ENCODE measurements around the gene C19orf25.

C19orf25 gene

DNA sequence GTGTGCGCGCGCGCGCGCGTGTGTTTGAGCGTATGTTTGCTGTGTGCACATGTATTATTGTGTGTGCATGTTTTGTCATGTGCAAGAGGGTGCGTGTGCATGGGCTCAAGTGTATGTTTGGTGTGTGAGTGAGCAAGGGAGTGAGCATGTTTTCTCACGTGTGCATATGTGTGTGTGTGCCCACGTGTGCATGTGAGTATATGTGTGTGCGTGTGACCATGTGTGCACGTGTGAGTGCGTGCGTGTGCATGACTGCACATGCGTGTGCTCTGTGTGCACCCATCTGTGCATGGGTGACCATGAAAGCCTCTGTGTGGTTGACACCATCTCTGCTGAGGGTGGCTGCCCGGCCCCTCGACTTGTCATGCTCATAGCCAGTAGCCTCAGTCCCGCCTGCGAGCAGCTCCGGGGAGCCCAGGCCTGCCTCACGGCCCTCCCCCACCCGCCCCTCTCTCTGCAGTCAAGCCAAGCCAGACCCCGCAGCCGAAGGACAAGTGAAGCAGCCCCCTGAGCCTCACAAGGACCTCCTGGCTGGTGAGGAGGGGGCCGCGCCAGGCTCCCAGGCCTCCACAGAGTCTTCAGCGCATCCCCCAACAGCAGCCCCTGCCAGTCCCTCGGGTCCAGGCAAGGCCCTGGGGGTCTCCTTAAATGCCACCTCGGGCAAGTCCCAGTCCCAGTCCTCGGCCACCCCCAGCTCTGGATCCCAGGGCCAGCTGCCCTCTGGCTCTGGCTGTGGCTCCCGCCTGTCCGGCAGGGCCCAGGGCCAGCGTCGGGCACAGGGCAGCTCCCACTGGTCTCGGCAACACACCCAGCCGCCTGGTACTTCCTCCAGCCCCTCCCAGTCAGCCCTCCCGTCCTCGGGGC, 17.9 kb upstream of the C19orf25 start:
- no peak for DNase-seq (ENCODE audit: low read depth in 2 of 2)

- no peak for DNase-seq (ENCODE audit: low read depth in 2 of 2)
Measured at GRCh38 chr19:1495799-1496713, 17.0 kb upstream of the C19orf25 start.

DNA sequence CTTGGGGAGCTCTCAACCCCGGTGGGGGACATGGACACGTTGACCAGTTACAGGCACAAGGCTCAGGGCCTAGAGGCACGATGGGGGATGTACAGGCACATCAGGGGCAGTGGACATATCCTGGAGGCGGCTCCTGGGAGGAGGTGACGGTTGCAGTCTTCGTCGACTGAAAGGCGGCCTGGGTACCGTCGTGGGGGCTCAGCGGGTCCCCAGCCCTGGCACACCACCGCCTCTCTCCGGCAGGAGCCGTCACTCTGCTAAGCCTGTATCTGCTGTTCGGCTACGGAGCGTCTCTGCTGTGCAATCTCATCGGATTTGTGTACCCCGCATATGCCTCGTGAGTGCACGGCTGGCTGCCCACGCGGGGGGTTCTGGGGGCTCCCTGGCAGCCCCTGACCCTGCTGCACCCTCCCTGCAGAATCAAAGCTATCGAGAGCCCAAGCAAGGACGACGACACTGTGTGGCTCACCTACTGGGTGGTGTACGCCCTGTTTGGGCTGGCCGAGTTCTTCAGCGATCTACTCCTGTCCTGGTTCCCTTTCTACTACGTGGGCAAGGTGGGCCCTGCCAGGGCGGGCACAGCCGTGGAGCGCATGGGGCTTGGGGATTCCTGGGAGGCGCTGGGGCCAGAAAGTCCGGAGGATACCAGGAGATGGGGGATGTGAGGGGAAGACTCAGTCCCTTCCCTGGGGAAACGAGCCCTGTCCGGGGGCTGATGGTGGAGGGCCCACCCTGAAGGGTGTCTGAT, 16.2 kb upstream of the C19orf25 start:
- no peak for DNase-seq (ENCODE audit: low read depth in 2 of 2)

DNA sequence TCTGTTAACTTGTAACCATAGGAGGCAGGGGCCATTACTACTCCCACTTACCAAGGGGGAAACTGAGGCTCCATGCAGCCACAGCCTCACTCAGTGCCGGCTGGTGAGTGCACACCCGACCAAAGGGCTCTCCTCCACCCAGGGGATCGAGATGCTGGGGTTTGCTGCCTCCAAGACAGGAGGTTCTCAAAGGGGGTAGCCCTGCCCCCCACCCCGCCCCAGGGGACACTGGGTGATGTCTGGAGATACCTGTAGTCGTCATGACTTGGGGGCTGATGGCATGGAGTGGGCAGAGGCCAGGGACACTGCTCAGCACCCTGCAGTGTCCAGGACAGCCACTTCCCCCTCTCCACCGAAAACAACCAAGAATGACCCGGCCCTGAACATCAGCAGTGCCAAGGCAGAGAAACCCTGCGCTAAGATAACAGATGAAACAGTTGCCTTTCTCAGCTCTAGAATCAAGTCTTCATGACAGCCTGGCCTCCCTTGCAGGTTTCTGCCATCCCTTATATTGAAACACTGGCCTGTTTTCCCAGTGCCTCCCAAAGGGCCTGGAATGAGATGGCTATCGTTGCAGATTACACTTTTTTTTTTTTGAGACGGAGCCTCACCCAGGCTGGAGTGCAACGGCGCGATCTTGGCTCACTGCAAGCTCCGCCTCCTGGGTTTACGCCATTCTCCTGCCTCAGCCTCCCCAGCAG, 15.2 kb upstream of the C19orf25 start:
- no peak for DNase-seq (ENCODE audit: low read depth in 2 of 2)

DNA sequence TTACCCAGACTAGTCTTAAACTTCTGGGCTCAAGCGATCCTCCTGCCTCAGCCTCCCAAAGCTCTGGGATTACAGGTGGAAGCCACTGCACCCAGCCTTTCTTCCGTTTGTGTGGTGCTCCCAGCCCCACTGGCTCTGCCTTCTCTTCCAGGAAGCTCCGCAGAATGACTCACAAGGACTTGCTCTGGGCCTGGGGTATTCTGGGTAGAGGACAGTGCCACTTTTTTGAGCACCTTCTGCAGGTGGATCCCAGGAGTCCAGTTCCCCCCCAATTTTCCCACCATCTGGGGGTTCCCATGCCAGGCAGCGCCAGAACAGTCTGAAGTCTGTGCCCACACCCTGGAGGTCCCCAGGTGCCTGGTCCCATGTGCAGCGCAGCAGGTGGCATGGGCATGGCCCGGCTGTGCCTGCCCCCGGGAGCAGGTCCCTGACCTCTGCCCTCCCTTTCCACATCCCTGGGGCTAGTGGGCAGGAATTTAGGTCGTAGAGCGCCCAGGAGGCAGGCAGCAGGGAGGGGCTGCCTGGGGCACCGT, 13.5 kb upstream of the C19orf25 start:
- DNase-seq (ENCODE audit: low read depth in 2 of 2), result no peak

DNA sequence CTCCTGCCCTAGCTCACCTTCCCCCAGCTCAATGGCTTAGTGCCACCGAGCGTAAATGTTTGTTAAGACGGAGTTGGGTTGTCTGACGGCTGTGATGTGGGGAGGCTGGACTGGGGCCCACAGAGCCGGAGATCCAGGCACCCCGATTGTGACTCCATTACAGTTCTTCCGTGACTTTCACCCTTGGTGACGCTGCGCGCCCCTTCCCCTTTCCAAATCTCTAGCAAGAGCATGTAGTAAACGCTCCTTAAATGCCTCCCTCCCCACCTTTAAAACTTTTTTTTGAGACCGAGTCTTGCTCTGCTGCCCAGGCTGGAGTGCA, 12.8 kb upstream of the C19orf25 start:
- DNase-seq (ENCODE audit: low read depth in 2 of 2), result no peak

GRCh38 chr19:1491114-1491848, 12.3 kb upstream of the C19orf25 start, which contains the start of gene REEP6:
Gene REEP6 (plus strand): TSS chr19:1491181. CDS start chr19:1491270, 89 bp downstream.
- DNase-seq (ENCODE audit: low read depth in 2 of 2), result no peak

GRCh38 chr19:1490311-1491113, 11.5 kb upstream of the C19orf25 start, which contains the start of gene PCSK4:
Gene PCSK4 (minus strand): TSS chr19:1490350. CDS start chr19:1490346, 4 bp downstream.
- DNase-seq (ENCODE audit: low read depth in 2 of 2), result peak; percentile 97 to 99

GRCh38 chr19:1489463-1490310, 10.7 kb upstream of the C19orf25 start:
- DNase-seq (ENCODE audit: low read depth in 2 of 2), result no peak

DNA sequence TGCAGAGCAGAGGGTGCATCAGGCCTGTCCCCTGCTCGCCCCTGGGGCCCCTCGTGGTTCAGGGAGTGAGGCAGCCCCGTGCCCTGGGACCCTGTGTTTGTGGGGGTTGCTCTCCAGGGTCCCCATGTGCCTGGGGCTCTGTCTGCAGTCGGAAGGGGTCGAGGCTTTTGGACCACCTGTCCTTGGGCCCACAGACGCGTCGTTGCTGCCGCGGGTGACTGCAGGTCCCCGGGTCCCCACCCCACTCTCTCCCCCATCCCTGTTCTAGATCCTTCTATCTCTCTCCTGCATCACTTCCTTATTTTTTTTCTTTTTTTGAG, 9.2 kb upstream of the C19orf25 start:
- DNase-seq (ENCODE audit: low read depth in 2 of 2), result no peak

DNA sequence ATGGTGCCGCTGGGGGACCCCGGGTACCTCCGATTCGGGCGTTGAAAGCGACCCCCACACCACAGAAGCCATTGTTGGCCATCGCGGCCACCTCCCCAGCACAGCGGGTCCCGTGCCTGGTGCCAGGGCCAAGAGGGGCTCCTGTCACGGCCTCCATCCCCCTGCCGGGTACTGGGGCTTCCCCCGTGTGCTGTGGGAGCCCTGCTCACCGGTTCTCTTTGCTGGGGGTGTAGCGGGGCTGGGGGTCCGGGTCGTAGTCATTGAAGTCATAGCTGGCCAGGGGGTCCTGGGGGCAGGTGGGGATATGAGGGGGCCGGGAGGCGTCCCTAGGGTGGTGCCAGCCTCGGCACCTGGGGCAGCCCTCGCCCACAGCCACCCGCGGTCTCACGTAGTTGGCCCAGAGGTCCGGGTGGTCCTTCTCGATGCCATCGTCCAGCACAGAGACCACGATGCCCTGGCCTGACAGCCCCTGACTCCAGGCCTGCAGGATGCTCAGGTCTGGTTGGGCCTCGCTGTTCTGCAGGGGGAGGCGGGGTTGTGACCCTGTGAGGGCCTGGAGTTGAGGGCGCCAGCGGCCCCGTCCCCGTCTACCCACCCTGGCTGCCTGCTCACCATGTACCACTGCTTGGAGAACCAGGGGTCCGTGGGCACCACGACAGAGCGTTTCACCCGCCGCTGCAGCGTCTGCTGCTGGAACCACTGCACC, 8.7 kb upstream of the C19orf25 start:
- DNase-seq (ENCODE audit: low read depth in 2 of 2), result no peak

- no peak for DNase-seq (ENCODE audit: low read depth in 2 of 2)
Measured at GRCh38 chr19:1486720-1487575, 7.9 kb upstream of the C19orf25 start.

DNA sequence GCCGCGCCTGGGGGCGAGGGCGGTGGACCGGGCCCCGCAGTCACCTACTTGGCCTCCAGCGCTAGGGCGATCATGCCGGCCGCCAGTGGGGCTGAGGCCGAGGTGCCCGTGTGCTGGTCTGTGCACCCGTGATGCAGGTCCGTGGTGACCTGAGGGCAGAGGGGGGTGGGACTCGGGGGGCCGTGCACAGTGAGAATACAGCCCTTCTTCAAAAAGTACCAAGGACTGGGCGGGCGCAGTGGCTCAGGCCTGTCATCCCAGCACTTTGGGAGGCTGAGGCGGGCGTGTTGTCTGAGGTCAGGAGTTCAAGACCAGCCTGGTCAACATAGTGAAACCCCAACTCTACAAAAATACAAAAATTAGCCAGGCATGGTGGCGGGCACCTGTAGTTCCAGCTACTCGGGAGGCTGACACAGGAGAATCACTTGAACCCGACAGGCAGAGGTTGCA, 5.0 kb upstream of the C19orf25 start:
- DNase-seq (ENCODE audit: low read depth in 2 of 2), result no peak

DNA sequence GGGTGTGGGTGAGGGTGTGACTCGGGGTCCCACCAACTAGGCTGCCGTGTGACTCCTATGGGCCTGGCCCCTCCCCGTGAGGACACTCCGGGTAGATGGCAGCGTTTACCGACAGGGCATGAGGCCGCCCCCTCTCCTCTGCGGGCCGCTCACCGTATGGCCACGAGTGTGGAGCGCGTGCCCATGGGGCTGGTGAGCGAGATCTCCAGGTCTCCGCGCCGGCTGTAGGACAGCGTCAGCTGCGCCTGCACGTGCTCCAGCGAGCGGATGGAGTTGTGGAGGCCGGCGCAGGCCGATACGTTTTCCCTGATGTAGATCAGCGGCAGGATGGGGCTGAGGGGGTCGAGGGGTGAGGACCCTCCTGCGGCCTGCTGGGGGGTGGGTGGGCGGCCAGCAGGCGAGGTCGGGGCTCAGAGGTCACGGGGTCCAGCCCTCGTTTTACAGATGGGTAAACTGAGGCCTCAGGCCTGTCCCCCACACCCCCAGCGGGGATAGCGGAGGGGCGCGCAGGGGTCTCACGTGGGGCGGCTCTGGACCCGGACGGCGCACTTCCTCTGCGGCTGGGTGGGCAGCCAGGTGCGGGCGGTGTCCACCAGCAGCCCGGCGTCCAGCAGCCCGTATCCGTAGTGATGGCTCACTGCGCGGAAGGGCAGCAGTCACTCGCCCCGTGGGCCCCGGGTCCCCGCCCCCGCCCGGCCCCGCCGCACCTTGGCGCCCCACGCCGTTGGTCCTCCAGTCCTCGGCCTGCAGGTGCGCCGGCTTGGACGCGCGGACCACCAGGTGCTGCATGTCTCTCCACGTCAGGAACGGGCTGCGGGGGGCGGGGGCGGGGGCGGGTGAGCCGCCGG, 4.3 kb upstream of the C19orf25 start:
- DNase-seq (ENCODE audit: low read depth in 2 of 2), result no peak

GRCh38 chr19:1482361-1483130, 3.5 kb upstream of the C19orf25 start:
- no peak for DNase-seq (ENCODE audit: low read depth in 2 of 2)
